Left renal cortex interstitium (tissue), 4 donors: ENCODE measurements around the gene VSIG10L2. TPM values are rescaled to one million over a fixed set of nuclear protein-coding genes. Genes with fewer than 3 reads are reported as not detected.
"Not testable (repeated sequence)": the region's sequence is repeated elsewhere in the genome, so short reads cannot be mapped to it uniquely, and the experiment has no call there.

Experiments used
- DNase-seq, 4 donors: peaks; one replicate each; pipeline ENCODE4 v3.0.0-alpha.2; 2013; ENCODE audit warnings: low read depth in 4 of 4, low spot score in 2 of 4, missing footprints in 1 of 4
- polyA plus RNA-seq, 4 donors: library from polyadenylated mRNA; unstranded; fragments of 120-200 nt; gene quantifications; one replicate each; pipeline ENCODE4 v1.2.1, GENCODE V29; 2013; ENCODE audit not compliant: insufficient read length in 4 of 4

Gene VSIG10L2
- not detected for polyA plus RNA-seq

- DNase-seq, result no peak
Measured at GRCh38 chr11:125945797-125946520, at the start of gene VSIG10L2. Gene VSIG10L2 (plus strand): TSS chr11:125946044. CDS start chr11:125946056, 12 bp downstream.

GRCh38 chr11:125901872-125902271 is 44.0 kb upstream of the VSIG10L2 start:
- no peak for DNase-seq

GRCh38 chr11:125902277-125902926 is 43.4 kb upstream of the VSIG10L2 start:
- DNase-seq, result no peak

GRCh38 chr11:125902927-125903710 is 42.7 kb upstream of the VSIG10L2 start, which contains the start of gene PUS3:
Gene PUS3 (minus strand): TSS chr11:125903206. CDS start chr11:125896284, 6,922 bp downstream.
- DNase-seq, result peak in 3 of 4 donors; percentile 64 to 89 (median 71)

GRCh38 chr11:125903711-125904659 is 41.9 kb upstream of the VSIG10L2 start, which contains the start of gene DDX25:
Gene DDX25 (plus strand): TSS chr11:125904508. CDS start chr11:125904518, 10 bp downstream.
- peak in 1 of 4 donors; percentile 15 for DNase-seq

- no peak for DNase-seq
Measured at GRCh38 chr11:125904678-125905077, 41.2 kb upstream of the VSIG10L2 start.

- DNase-seq, result no peak
Measured at GRCh38 chr11:125910226-125910849, 35.5 kb upstream of the VSIG10L2 start.

GRCh38 chr11:125914601-125915000 is 31.2 kb upstream of the VSIG10L2 start:
- DNase-seq, result not testable (repeated sequence)

GRCh38 chr11:125916683-125917347 is 29.0 kb upstream of the VSIG10L2 start:
- no peak for DNase-seq

- DNase-seq, result no peak
Measured at GRCh38 chr11:125918140-125918840, 27.6 kb upstream of the VSIG10L2 start.

- DNase-seq, result no peak
Measured at GRCh38 chr11:125921042-125921441, 24.8 kb upstream of the VSIG10L2 start.

- DNase-seq, result no peak
Measured at GRCh38 chr11:125922156-125922555, 23.7 kb upstream of the VSIG10L2 start.

- peak in 1 of 4 donors; percentile 76 for DNase-seq
Measured at GRCh38 chr11:125923012-125923579, 22.7 kb upstream of the VSIG10L2 start.

GRCh38 chr11:125923633-125924032 is 22.2 kb upstream of the VSIG10L2 start:
- DNase-seq, result no peak

GRCh38 chr11:125924384-125925007 is 21.3 kb upstream of the VSIG10L2 start:
- no peak for DNase-seq

GRCh38 chr11:125925247-125925740 is 20.6 kb upstream of the VSIG10L2 start:
- DNase-seq, result no peak

- DNase-seq, result no peak
Measured at GRCh38 chr11:125925804-125926203, 20.0 kb upstream of the VSIG10L2 start.
